HEK293T (cell line): ENCODE results near the gene PRKCA.

Source experiments
- BHLHE40 ChIP-seq: fragments of 450-650 bp; IDR thresholded peaks from 2 replicates; pipeline ENCODE4 v1.6.1; 2016; ENCODE audit warnings: mild to moderate bottlenecking, moderate library complexity, borderline replicate concordance
- FOXA1 ChIP-seq: fragments of 450-650 bp; IDR thresholded peaks from 2 replicates; pipeline ENCODE4 v1.6.1; 2016; ENCODE audit warnings: mild to moderate bottlenecking
- FOXK2 ChIP-seq: fragments of 450-650 bp; IDR thresholded peaks from 2 replicates; pipeline ENCODE4 v1.6.1; 2016; ENCODE audit warnings: mild to moderate bottlenecking
- FOXM1 ChIP-seq: fragments of 450-650 bp; IDR thresholded peaks from 2 replicates; pipeline ENCODE4 v1.6.1; 2017; ENCODE audit warnings: mild to moderate bottlenecking, borderline replicate concordance
- NFRKB ChIP-seq: fragments of 450-650 bp; IDR thresholded peaks from 2 replicates; pipeline ENCODE4 v1.6.1; 2016; ENCODE audit warnings: mild to moderate bottlenecking, moderate library complexity
- PKNOX1 ChIP-seq: fragments of 450-650 bp; IDR thresholded peaks from 2 replicates; pipeline ENCODE4 v1.6.1; 2016
- SP1 ChIP-seq: fragments of 450-650 bp; IDR thresholded peaks from 2 replicates; pipeline ENCODE4 v1.6.1; 2017
- TARDBP ChIP-seq: fragments of 450-650 bp; IDR thresholded peaks from 2 replicates; pipeline ENCODE4 v1.6.1; 2016
- ZNF384 ChIP-seq: fragments of 450-650 bp; IDR thresholded peaks from 2 replicates; pipeline ENCODE4 v1.6.1; 2016

- no peak for TF ChIP-seq BHLHE40
- TF ChIP-seq TARDBP = no peak
- no peak for TF ChIP-seq FOXA1
- TF ChIP-seq ZNF384 = no peak
- no peak for TF ChIP-seq SP1
- TF ChIP-seq NFRKB = no peak
- TF ChIP-seq FOXM1 = no peak
- TF ChIP-seq FOXK2 = no peak
- TF ChIP-seq PKNOX1 = no peak
Observed at GRCh38 chr17:66462010-66462409, 159.6 kb downstream of the PRKCA start.
